H9 (cell line): ENCODE data around the gene TMEM170B. TPM values are rescaled to one million over a fixed set of nuclear protein-coding genes. Genes with fewer than 3 reads are reported as not detected.

Experiments used
- DNase-seq: peaks from one replicate; pipeline ENCODE4 v3.0.0-alpha.2; 2017
- H2AFZ ChIP-seq: one replicate; pipeline ENCODE4 v1.6.1; 2013; ENCODE audit warnings: mild to moderate bottlenecking, low read length, control low read depth, moderate library complexity
- H2AK5ac ChIP-seq: 2 replicates; pipeline ENCODE4 v1.6.1; 2013; ENCODE audit warnings: low read length, control low read depth, mixed read lengths; ENCODE audit not compliant: insufficient read length
- H2BK120ac ChIP-seq: one replicate; pipeline ENCODE4 v1.6.1; 2013; ENCODE audit warnings: low read depth, mild to moderate bottlenecking, low read length, control low read depth, inconsistent platforms; ENCODE audit not compliant: poor library complexity, severe bottlenecking
- H2BK12ac ChIP-seq: 2 replicates; pipeline ENCODE4 v1.6.1; 2013; ENCODE audit warnings: low read length, control low read depth, mixed read lengths, low read depth; ENCODE audit not compliant: insufficient read length
- H2BK15ac ChIP-seq: 2 replicates; pipeline ENCODE4 v1.6.1; 2013; ENCODE audit warnings: low read depth, low read length, control low read depth
- H2BK20ac ChIP-seq: one replicate; pipeline ENCODE4 v1.6.1; 2013; ENCODE audit warnings: low read depth, mild to moderate bottlenecking, low read length, control low read depth, inconsistent platforms; ENCODE audit not compliant: poor library complexity, severe bottlenecking
- H2BK5ac ChIP-seq: 2 replicates; pipeline ENCODE4 v1.6.1; 2013; ENCODE audit warnings: low read length, control low read depth, mixed read lengths; ENCODE audit not compliant: insufficient read length
- H3K14ac ChIP-seq: 2 replicates; pipeline ENCODE4 v1.6.1; 2013; ENCODE audit warnings: low read length, control low read depth; ENCODE audit not compliant: insufficient read depth
- H3K18ac ChIP-seq: 2 replicates; pipeline ENCODE4 v1.6.1; 2013; ENCODE audit warnings: low read depth, mild to moderate bottlenecking, mixed read lengths, low read length, control low read depth; ENCODE audit not compliant: insufficient read length
- H3K23ac ChIP-seq: 2 replicates; pipeline ENCODE4 v1.6.1; 2013; ENCODE audit warnings: low read length, control low read depth, mixed read lengths, low read depth; ENCODE audit not compliant: insufficient read length
- H3K23me2 ChIP-seq: 2 replicates; pipeline ENCODE4 v1.6.1; 2013; ENCODE audit warnings: low read depth, mild to moderate bottlenecking, mixed read lengths, low read length, control low read depth; ENCODE audit not compliant: insufficient read length, poor library complexity, severe bottlenecking
- H3K27ac ChIP-seq: 2 replicates; pipeline ENCODE4 v1.5.1; 2013; ENCODE audit warnings: low read length, control low read depth, mixed read lengths, low read depth; ENCODE audit not compliant: insufficient read length
- H3K27me3 ChIP-seq: 2 replicates; pipeline ENCODE4 v1.6.1; 2013; ENCODE audit warnings: low read length, control low read depth, inconsistent platforms; ENCODE audit not compliant: insufficient read depth
- H3K4ac ChIP-seq: 2 replicates; pipeline ENCODE4 v1.6.1; 2013; ENCODE audit warnings: low read depth, mild to moderate bottlenecking, control low read depth, inconsistent platforms, low read length, moderate library complexity
- H3K4me1 ChIP-seq: 2 replicates; pipeline ENCODE4 v1.6.1; 2013; ENCODE audit warnings: low read length, control low read depth, inconsistent platforms; ENCODE audit not compliant: insufficient read depth
- H3K4me2 ChIP-seq: 2 replicates; pipeline ENCODE4 v1.6.1; 2013; ENCODE audit warnings: low read length, control low read depth, mixed read lengths; ENCODE audit not compliant: insufficient read length, insufficient read depth
- H3K56ac ChIP-seq: 2 replicates; pipeline ENCODE4 v1.6.1; 2013; ENCODE audit warnings: low read depth, mild to moderate bottlenecking, mixed read lengths, low read length, control low read depth; ENCODE audit not compliant: insufficient read length
- H3K79me1 ChIP-seq: 2 replicates; pipeline ENCODE4 v1.6.1; 2013; ENCODE audit warnings: low read depth, mild to moderate bottlenecking, moderate library complexity, low read length, control low read depth, inconsistent platforms; ENCODE audit not compliant: insufficient read depth, poor library complexity, severe bottlenecking
- H3K79me2 ChIP-seq: 2 replicates; pipeline ENCODE4 v1.6.1; 2013; ENCODE audit warnings: low read length, control low read depth, inconsistent platforms; ENCODE audit not compliant: insufficient read depth
- H3K9ac ChIP-seq: 2 replicates; pipeline ENCODE4 v1.6.1; 2013; ENCODE audit warnings: low read length, control low read depth, mixed read lengths; ENCODE audit not compliant: insufficient read length; ENCODE audit errors: extremely low read depth
- H3K9me3 ChIP-seq: one replicate; pipeline ENCODE4 v1.6.1; 2013; ENCODE audit warnings: low read depth, low read length, inconsistent platforms; ENCODE audit not compliant: control insufficient read depth
- H3T11ph ChIP-seq: one replicate; pipeline ENCODE4 v1.6.1; 2013; ENCODE audit warnings: mild to moderate bottlenecking, low read length, control low read depth, inconsistent platforms
- H4K20me1 ChIP-seq: one replicate; pipeline ENCODE4 v1.6.1; 2013; ENCODE audit not compliant: control insufficient read depth, insufficient read length, insufficient read depth
- H4K5ac ChIP-seq: 2 replicates; pipeline ENCODE4 v1.6.1; 2013; ENCODE audit warnings: low read depth, mild to moderate bottlenecking, mixed read lengths, low read length, control low read depth; ENCODE audit not compliant: insufficient read length
- H4K8ac ChIP-seq: replicated peaks from 2 replicates; pipeline ENCODE4 v1.6.1; 2013; ENCODE audit warnings: low read length, control low read depth, mixed read lengths, low read depth; ENCODE audit not compliant: insufficient read length
- H4K91ac ChIP-seq: 2 replicates; pipeline ENCODE4 v1.6.1; 2013; ENCODE audit warnings: low read depth, mild to moderate bottlenecking, moderate library complexity, mixed read lengths, low read length, control low read depth; ENCODE audit not compliant: insufficient read length
- H3K27ac Mint-ChIP-seq, 3 experiments: 2 replicates in 2 of 3; 3 replicates in 1 of 3; pipeline ENCODE4 v1.8.0; 2020 to 2021; ENCODE audit warnings: mixed read lengths in 3 of 3, mild to moderate bottlenecking in 1 of 3, moderate library complexity in 1 of 3
- H3K27me3 Mint-ChIP-seq: 2 replicates; pipeline ENCODE4 v1.8.0; 2021; ENCODE audit warnings: low read depth, mild to moderate bottlenecking, moderate library complexity, mixed read lengths
- H3K36me3 Mint-ChIP-seq, 3 experiments: 2 replicates in 2 of 3; 3 replicates in 1 of 3; pipeline ENCODE4 v1.8.0; 2020 to 2021; ENCODE audit warnings: low read depth in 3 of 3, mixed read lengths in 3 of 3; ENCODE audit not compliant: insufficient read depth in 1 of 3
- H3K4me1 Mint-ChIP-seq, 2 experiments: 2 replicates each; pipeline ENCODE4 v1.8.0; 2020; ENCODE audit warnings: mixed read lengths in 2 of 2
- H3K4me3 Mint-ChIP-seq, 2 experiments: 2 replicates in 1 of 2; 3 replicates in 1 of 2; pipeline ENCODE4 v1.8.0; 2020 to 2021; ENCODE audit warnings: mild to moderate bottlenecking in 2 of 2, mixed read lengths in 2 of 2, moderate library complexity in 1 of 2
- H3K9me3 Mint-ChIP-seq, 2 experiments: 2 replicates in 1 of 2; 3 replicates in 1 of 2; pipeline ENCODE4 v1.8.0; 2020; ENCODE audit warnings: mild to moderate bottlenecking in 2 of 2, mixed read lengths in 2 of 2, moderate library complexity in 1 of 2
- CTCF ChIP-seq: fragments of 200-600 bp; sonication (generic); conservative IDR thresholded peaks from 3 replicates; pipeline ENCODE4 v1.8.0; 2021; ENCODE audit warnings: antibody characterized with exemption, mild to moderate bottlenecking
- WGBS: extraction: QIAGEN DNeasy Blood & Tissue Kit; methylation state at CpG from one replicate; pipeline ENCODE4 v1.1.7; 2013; ENCODE audit warnings: missing lambda C conversion rate, low lambda C conversion rate, mixed read lengths; ENCODE audit not compliant: insufficient read length; ENCODE audit errors: extremely low coverage; 5-methylcytosine and 5-hydroxymethylcytosine counted together
- total RNA-seq: library from RNA; stranded (reverse); gene quantifications from 2 replicates; pipeline ENCODE4 v1.2.1, GENCODE V29; 2021

TMEM170B gene
- total RNA-seq, 1 experiment from 2014 or later, result 2.9 TPM

GRCh38 chr6:11586536-11586935 is 49.0 kb downstream of the TMEM170B start:
- no peak for DNase-seq
- WGBS, result no CpG with 5 or more reads among the region's 7 CpGs
- peak overlapping the region in 2 of 3 experiments; percentile 66 to 74; a peak in 4 of 7 replicates for H3K27ac Mint-ChIP-seq
- Histone ChIP-seq H3K9me3 (no peaks in the 10 kb centered on the region), H3K23ac (no peak overlapping the region), H3K27ac (peak overlapping the region; percentile 55), H2BK20ac (peak overlapping the region; percentile 90), H3T11ph (peak overlapping the region; percentile 53), H3K4me1 (peaks cover 2% of the 10 kb centered on the region; the same call in 1 of the 2 replicates), H3K18ac (peak overlapping the region; percentile 1), H3K23me2 (no peaks in the 10 kb centered on the region), H2AFZ (peak overlapping the region; percentile 6), H3K27me3 (no peaks in the 10 kb centered on the region), H2AK5ac (no peak overlapping the region), H2BK120ac (no peak overlapping the region), H3K56ac (no peak overlapping the region), H4K8ac (no peak overlapping the region), H3K4ac (no peak overlapping the region), H3K14ac (no peak overlapping the region), H3K9ac (no peak overlapping the region), H2BK15ac (no peak overlapping the region), H2BK5ac (no peak overlapping the region), H3K79me2 (no peaks in the 10 kb centered on the region), H4K91ac (no peak overlapping the region), H4K20me1 (no peaks in the 10 kb centered on the region), H2BK12ac (no peak overlapping the region), H4K5ac (no peak overlapping the region), H3K4me2 (no peak overlapping the region), H3K79me1 (no peaks in the 10 kb centered on the region)
- H3K4me3 Mint-ChIP-seq, result no peak overlapping the region
- peaks cover 8% of the 10 kb centered on the region in 2 experiments for H3K9me3 Mint-ChIP-seq
- no peaks in the 10 kb centered on the region; the same call in 1 of the 2 replicates for H3K27me3 Mint-ChIP-seq
- H3K36me3 Mint-ChIP-seq, result peaks cover 3 to 4% (median 4%) of the 10 kb centered on the region in 3 experiments
- TF ChIP-seq CTCF, result no peak
- H3K4me1 Mint-ChIP-seq, result peaks cover 10 to 18% of the 10 kb centered on the region in 2 experiments
